DMS153 treated with DMSO at 0.1 percent for 48 hours (cell line): ENCODE measurements around the gene ECT2L.

Experiments
- DNase-seq: peaks from one replicate; lab custom pipeline; 2025; ENCODE audit not compliant: unreplicated experiment; lab: John Stamatoyannopoulos, UW

The ECT2L gene

DNA sequence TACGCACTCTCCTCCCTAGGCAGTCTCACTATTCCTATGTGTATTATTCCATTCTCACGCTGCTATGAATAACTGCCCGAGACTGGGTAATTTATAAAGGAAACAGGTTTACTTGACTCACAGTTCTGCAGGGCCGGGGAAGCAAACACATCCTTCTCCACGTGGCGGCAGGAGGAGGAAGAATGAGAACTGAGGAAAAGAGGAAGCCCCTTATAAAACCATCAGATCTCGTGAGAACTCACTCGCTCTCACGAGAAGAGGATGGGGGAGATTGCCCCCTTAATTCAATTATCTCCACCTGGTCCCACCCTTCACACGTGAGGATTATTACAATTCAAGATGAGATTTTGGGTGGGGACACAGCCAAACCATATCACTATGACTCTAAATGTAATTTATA, 61.9 kb downstream of the ECT2L start:
- no peak for DNase-seq

DNA sequence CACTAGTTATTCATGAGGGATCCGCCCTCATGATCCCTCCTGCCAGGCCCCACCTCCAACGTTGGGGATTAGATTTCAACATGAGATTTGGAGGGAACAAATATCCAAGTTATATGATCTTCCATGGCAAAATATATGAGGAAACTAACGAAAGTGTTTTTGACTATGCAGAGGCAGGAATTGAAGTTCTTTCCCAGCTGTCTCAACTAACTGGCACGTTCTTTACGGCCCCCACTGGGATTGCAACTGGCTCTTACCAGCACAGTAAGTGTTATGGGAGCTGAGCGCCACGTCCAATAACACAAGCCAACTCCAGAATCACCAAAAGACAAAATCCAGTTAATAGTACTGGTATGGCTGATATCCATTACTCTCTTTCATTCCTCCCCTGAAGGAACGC, 66.6 kb downstream of the ECT2L start:
- no peak for DNase-seq

DNA sequence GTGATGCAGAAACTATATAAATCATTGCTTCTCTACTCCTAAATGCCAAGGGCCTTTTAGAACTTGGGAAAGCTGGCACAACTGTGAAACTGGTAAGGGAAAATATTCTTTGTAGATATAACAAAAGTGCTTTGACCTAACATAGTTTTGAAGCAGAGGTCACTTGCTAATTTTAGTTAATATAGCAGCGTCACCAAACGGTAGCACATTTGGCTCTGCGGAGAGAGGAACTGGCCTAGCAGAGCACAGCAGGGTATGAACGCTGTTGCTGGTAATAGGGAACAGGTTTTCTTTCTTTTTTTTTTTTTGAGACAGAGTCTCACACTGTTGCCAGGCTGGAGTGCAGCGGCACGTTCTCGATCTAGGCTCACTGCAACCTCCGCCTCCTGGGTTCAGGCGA, 67.4 kb downstream of the ECT2L start:
- DNase-seq, result no peak

DNA sequence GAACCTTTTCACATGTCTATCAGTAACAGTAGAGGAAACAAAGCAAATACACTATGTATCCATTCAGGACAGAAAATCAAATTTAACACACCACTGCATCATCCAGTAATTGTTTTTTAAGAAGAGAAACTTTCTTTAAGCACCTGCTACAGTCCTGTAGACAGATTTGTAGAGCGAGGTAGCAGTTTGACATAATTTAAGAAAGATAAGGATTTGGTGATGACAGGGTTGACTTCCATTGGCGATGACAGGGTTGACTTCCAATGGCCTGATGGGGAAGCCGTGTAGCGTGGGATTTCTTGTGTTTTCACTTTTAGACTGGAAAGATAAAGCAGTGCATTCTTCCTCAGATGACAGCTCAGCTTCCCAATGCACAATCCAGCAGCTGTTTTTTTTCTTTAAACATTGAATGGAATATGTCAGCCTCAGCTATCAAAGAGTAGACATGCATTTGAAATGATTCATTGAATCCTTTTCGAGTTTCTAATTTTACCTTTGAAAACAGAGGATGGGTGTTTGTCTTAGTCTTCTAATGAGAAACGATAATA, 68.5 kb downstream of the ECT2L start:
- DNase-seq, result no peak

DNA sequence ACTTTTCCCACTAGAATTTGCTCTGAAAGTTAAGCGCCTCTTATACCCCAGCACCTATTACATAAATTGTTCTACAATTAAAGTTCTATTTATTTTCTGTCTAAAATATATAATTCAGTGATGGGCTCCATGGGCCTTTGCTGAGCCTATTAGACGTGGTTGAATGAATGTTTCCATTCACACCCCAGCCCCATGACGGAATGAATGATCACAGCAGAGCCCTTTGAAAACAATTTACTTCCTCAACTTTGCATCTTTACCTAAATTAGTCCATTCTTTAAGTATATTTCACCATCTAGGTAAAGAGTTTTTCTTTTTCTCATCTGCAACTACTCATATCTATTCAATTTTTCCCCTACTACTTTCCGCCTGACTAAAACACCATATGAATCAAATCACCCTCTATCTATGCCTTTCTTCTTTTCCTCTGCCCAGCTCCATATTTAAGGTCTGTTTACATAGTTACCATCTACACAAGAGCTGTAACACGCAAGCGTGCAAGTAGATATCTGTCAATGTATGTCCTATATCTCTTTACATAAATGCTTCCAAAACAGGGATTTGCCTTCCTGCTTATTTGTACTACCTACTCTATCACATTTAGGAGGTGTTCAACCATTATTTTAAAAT, 69.7 kb downstream of the ECT2L start:
- no peak for DNase-seq

DNA sequence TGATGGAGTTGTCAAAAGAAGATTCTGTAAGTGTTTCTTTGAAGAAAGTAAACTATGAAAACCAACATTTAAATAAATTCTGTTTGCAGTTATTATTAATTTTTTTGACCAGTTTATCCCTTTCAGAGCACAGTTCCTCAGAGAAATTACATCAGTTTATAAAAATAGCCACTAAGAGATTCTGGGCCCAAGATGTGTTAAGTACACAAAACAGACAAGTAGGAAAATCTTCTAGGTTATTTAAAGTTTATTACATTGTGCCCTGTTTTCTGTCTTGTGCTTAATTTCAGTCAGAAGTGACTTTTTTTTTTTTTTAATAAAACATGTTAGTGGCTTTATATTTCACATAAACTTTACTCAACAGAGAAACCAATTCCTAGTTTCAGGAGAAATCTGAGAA, 72.3 kb downstream of the ECT2L start:
- no peak for DNase-seq

DNA sequence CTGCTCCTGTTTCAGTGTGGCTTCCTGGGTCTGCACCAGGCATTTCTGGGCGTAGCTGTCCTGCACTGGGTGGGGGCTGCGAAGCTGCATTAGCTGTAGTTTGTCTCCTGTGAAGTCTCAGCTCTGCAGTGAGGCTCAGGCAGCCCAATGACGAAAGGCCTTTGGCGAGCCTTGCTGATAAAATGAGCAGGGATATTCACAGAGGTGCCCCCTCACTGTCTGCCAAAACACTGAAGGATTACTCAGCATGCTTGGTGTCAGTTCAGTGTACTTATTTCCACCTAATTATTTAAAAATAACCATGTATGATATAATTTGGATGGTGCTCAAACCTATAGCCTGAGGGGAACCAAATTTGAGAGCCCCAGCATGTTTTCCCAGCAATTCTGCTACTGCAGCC, 73.5 kb downstream of the ECT2L start:
- DNase-seq, result no peak

DNA sequence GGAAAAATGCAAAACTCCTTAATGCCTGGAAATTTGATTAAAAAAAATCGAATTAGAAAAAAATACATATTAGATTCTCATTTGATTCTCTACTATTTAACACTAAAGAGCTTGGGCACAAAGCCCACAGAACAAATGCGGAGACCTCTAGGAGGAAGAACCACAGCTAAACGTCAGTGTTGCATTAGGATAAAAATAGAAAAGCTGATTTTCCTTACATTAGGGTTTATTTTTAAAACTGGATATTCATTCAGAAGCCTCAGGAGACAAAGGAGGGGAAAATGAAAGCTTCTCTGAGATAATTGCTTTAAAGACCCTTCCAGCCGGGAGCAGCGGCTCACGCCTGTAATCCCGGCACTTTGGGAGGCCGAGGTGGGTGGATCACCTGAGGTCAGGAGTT, 77.3 kb downstream of the ECT2L start:
- DNase-seq, result no peak

DNA sequence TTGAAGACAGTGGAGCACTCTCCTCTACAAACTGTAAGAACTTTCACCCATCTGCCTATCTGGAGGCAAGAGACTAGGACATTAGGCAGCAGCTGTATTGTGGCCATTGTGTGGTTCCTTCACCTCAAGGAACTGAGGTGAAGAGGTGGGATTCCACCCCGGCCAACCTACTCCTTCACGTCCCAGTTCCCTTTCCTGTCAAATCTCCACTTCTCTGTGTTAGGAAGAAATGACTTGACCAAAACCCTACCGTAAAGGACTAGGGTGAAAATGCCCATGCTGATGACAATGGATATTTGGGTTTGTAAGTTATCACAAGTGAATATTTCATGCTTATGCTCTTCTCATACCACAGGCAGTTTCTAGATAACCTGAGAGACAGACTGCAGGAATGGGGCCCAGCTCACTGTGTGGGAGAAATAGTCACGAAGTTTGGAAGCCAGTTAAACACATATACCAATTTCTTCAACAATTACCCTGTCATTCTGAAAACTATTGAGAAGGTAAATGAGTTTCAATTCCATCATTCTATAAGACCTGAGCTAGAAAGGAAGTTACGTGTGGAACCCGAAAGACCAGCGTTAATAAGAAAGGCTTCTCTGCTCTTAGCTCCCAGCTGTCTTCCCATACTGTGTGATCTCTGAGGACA, 86.6 kb downstream of the ECT2L start:
- DNase-seq, result no peak

DNA sequence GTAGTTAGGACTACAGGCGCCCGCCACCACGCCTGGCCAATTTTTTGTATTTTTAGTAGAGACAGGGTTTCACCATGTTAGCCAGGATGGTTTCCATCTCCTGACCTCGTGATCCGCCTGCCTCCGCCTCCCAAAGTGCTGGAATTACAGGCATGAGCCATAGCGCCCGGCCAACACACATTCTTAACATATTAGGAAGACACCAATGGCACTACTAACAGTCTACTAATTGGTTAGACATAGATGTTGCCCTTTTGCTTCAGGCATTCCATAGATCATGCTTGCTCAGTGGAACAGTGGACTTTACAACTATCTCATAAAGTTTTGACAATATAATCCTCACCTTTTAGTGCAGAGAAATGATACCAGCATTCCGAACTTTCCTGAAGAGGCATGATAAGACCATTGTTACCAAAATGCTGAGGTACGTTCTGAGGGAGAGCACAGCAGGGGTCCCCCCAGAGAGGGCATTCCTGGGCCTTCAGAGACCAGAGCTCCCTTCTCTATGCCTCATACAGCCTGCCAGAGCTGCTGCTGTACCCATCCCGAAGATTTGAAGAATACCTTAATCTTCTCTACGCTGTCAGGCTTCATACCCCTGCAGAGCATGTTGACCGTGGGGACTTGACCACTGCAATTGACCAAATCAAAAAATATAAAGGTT, 89.4 kb downstream of the ECT2L start:
- no peak for DNase-seq

DNA sequence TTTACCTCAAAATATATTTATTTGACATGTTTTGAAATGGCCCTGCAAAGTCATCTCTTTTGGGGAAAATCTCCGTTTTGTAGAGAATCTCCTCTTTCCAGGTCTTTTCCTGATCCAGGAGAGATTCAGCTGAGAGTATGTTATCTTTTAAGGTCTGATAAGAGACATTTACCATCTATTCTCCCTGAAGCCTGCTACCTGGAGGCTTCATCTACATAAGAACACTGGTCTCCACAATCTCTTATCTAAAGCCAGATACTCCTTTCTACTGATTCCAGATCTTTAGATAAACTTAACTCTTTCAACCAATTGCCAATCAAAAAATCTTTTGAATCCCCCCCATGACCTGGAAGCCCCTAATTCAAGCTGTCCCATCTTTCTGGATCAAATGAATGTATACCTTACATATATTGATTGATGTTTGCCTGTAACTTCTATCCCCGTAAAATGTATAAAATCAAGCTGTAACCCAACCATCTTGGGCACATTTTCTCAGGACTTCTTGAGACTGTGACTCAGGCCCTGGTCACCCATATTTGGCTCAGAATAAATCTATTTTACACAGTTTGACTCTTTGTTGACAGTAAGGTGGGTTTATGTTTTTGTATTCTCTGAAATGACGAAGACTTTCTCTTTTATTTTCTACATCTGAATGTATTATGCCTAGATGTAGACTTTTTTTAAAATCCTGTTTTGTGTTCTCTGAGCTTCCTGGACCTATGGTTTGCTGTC, 95.5 kb downstream of the ECT2L start:
- DNase-seq, result no peak

DNA sequence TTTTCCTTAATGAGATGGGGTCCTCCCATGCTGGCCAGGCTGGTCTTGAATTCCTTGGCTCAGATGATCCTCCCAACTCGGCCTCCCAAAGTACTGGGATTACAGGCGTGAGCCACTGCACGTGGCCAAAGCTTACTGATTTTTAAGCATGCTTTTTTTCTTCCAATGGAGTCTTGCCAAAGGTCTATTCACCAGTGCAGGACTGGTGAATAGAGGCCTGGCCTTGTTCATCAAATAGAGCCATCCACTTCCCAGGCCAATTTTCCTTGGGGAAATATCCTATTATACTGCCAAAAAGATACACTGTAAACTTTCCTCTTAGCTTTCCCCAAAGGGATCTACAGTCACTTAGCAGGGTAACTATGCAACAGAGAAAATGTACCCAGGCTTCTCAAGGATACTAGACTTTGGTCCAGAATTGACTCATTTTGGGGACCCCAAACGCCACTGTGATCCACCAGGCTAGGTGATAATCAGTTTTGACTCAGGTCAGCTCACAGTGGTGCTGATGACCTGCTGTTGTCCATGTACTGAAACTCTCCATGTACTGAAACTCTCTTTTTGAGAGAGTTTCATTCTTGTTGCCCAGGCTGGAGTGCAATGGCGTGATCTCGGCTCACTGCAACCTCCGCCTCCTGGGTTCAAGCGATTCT, 100.3 kb downstream of the ECT2L start:
- DNase-seq, result no peak

DNA sequence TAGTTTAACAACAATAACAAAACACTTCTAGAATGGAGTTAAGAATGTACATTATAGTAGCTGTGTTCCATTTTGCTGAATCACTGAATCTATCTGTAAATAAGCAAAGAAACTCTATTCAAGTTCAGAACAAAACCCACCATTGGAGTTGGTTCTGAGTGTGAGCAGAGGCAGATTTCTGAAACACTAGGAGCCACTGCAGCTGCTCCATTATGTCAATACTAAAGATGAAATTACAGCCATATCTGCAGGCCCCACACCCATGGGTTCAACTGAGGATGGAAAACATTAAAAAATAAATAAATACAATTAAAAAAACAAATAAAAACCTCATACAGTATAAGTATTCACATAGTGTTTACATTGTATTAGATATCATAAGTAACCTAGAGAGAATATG, 101.1 kb downstream of the ECT2L start:
- no peak for DNase-seq

DNA sequence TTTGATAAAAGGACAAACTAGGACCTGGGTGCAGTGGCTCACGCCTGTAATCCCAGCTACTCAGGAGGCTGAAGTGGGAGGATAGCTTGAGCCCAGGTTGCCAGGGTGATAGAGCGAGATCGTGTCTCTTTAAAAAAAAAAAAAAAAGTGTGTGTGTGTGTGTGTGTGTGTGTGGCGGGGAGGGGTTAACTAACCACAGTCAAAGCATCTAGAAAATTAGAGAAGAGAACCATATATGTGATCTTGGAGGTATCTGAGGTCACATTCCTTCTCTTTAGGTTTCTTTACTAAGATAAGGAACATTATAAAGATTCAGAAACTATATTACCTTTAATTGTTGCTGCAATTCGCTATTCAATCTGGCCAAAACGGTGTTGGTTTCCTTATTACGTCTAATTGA, 111.3 kb downstream of the ECT2L start:
- DNase-seq, result no peak

DNA sequence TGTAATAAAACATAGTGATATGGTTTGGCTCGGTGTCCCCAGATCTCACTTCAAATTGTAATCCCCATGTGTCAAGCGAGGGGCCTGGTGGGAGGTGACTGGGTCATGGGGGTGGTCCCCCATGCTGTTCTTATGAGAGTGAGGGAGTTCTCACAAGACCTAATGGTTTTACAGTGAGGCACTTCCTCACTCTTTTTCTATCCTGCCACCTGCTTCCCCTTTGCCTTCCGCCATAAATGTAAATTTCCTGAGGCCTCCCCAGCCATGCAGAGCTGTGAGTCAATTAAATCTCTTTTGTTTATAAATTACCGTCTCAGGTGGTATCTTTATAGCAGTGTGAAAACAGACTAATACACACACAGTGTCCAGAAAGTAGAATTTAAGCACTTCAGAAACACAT, 113.6 kb downstream of the ECT2L start:
- DNase-seq, result no peak

DNA sequence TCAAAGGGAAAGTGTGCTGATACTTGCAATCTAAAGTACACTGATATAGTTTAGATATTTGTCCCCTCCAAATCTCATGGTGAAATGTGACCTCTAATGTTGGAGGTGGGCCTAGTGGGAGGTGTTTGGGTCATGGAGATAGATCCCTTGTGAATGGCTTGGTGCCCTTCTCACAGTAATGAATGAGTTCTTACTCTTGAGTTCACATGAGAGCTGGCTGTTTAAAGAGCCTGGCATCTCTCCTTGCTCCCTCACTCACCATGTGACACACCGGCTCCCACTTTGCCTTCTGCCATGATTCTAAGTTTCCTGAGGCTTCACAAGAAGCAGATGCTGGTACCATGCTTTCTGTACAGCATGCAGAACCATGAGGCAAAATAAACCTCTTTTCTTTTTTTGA, 114.1 kb downstream of the ECT2L start:
- no peak for DNase-seq

DNA sequence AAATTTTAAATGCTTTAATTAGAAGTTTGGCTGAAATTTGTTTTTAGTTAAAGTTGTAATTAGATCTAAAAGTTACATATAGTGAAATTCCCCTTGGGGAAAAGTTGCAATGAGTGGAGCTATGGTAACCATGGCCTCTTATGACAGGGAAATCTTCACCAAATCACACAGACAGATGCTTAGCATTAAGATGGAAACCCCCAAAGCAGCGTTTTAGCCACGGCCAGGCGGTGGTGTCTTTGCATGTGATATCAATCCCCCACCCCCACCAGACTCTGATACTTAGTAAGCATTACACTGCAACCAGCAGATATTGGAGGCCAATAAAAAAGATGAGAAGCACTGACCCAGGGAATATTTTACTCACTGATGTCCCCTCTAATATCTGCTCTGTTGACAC, 116.4 kb downstream of the ECT2L start:
- DNase-seq, result no peak

DNA sequence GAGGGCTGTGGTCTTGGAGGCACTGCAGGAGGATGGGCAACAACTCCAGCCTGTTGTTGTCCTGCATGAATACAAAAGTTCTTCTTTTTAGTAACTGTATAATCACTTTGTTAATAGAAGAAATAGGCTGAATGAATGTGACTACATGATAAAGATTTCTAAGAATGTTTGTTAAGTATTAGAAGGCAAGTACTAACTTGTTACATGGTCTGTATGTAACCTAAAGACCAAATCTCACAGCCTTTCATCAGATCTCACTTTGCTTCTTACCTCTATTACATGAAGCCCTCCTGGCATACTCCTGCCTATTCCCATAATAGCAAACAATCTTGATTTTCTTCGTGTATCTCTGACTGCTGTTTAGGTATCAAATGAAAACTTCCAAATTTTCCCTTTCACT, 118.8 kb downstream of the ECT2L start:
- no peak for DNase-seq

DNA sequence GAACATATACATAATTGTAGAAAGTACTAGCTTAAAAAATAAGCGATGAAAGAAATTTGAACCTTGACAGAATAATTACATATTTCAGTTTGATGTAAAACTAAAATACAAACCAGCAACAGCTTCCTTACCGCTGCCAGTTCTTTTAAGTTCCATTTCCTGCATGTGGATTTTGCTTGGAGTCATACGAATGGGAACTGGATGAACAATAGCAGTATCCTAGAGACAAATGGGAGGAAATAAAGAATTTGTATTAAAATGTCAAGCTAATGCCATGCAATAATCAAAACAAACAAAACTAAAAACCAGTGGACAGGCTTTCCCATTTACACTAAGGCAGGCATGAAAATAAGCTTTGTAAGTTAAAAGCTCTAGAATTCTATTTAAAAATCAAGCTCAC, 125.0 kb downstream of the ECT2L start:
- DNase-seq, result no peak

DNA sequence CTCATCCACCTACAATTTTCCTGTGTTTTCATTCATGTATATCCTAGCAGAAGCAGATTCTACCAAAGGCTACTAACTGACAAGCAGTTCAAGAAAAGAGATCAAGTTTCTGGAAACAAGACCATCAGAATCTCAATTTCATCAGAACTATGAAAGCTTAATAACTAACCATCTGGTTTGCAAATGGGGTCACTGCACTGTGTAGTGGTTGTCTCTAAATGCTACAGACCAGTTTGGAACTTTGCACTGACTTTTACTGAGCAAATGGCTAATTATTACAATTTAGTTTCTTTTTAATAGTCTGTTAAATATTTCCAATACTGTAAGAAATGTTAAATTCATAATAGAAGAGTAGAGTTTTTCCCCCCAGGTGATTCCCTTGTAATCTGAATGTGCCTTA, 127.7 kb downstream of the ECT2L start:
- no peak for DNase-seq

DNA sequence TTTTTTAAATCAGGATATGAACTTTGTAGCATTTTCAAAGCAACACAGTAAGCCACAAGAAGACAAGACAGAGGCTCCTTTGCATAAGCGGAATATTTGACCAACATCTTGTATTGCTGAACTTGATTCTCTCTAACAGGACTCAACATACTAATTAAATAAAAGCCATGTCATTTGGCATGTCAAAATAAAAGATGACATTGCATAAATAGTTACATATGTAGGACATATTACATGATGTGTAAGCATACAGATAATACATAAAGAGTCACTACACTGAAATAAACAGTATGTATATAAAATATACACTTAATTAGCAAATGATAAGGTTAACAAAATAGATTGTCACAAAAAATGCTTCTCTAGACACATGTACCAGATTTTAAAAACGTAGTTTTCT, 129.9 kb downstream of the ECT2L start:
- DNase-seq, result no peak
